GM12865 (cell line): ENCODE measurements around the gene MAVS.

ENCODE experiments used
- DNase-seq: peaks from one replicate; pipeline ENCODE4 v3.0.0; 2010; ENCODE audit warnings: low read depth
- H3K4me3 ChIP-seq: 2 replicates; pipeline ENCODE4 v1.5.1; 2011; ENCODE audit warnings: mild to moderate bottlenecking, low read depth, low read length, control low read depth
- TF ChIP-seq, protein P1 (sequence below): IDR thresholded peaks from 2 replicates; pipeline ENCODE4 v1.5.1; 2011; ENCODE audit warnings: low read length, control low read depth, low read depth, inconsistent platforms; ENCODE audit not compliant: insufficient read depth; ENCODE audit errors: missing control alignments

The MAVS gene

GRCh38 chr20:3864518-3864917 lies 17.9 kb downstream of the MAVS start:
- DNase-seq = no peak
- TF ChIP-seq, protein P1, sequence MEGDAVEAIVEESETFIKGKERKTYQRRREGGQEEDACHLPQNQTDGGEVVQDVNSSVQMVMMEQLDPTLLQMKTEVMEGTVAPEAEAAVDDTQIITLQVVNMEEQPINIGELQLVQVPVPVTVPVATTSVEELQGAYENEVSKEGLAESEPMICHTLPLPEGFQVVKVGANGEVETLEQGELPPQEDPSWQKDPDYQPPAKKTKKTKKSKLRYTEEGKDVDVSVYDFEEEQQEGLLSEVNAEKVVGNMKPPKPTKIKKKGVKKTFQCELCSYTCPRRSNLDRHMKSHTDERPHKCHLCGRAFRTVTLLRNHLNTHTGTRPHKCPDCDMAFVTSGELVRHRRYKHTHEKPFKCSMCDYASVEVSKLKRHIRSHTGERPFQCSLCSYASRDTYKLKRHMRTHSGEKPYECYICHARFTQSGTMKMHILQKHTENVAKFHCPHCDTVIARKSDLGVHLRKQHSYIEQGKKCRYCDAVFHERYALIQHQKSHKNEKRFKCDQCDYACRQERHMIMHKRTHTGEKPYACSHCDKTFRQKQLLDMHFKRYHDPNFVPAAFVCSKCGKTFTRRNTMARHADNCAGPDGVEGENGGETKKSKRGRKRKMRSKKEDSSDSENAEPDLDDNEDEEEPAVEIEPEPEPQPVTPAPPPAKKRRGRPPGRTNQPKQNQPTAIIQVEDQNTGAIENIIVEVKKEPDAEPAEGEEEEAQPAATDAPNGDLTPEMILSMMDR = no peak
- no peak overlapping the region for H3K4me3 ChIP-seq

DNA sequence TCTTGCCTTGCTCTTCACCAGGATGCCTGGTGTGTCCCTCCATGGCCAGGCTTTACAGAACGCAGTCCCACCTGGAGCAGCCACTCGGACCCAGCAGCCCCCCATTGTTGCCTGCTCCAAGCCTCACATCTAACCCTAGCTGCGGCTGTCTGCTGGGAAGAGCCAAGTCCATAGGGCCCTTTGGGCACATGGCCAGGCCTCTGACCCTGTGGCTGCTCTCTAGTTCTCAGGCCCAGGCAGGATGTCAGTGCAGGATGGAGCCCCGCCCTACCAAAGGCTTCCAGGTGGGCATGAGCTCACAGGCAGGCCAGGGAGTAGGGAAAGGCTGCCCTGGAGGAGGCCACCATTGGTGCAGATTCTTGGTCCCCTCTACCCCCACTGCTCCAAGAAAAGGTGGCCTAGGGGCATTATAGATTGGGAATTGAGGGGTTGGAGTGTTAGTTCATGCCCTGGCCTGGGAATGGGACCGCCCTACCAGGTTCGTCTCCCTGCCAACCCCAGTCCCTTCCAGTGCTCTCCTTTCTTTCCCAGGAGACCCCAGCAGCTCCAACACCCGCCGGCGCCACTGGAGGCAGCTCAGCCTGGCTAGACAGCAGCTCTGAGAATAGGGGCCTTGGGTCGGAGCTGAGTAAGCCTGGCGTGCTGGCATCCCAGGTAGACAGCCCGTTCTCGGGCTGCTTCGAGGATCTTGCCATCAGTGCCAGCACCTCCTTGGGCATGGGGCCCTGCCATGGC lies 18.7 kb downstream of the MAVS start:
- no peak overlapping the region for H3K4me3 ChIP-seq
- TF ChIP-seq, protein P1 = no peak
- DNase-seq = no peak

GRCh38 chr20:3865887-3866407 lies 19.3 kb downstream of the MAVS start:
- TF ChIP-seq, protein P1 = no peak
- no peak overlapping the region for H3K4me3 ChIP-seq
- no peak for DNase-seq

DNA sequence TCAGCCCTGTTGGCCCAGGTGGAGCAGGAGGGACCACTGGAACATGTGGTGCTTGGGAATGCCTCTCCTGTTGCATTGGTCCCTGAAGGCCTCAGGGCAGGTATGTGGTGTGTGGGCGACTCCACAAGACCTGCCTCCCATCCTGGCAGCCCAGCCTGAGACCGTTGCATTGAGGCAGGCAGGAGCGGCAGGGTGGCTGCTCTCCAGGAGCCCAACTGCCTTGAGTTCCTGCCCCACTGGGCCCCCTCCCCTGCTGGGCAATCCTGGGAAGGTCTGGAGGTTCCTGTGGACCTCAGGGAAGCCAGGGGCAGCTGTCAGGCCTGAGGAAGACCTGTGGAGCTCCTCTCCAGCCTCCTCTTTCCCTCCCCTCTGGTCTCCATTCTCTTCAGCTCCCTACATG lies 19.8 kb downstream of the MAVS start:
- TF ChIP-seq, protein P1 = no peak
- H3K4me3 ChIP-seq = no peak overlapping the region
- DNase-seq = no peak

DNA sequence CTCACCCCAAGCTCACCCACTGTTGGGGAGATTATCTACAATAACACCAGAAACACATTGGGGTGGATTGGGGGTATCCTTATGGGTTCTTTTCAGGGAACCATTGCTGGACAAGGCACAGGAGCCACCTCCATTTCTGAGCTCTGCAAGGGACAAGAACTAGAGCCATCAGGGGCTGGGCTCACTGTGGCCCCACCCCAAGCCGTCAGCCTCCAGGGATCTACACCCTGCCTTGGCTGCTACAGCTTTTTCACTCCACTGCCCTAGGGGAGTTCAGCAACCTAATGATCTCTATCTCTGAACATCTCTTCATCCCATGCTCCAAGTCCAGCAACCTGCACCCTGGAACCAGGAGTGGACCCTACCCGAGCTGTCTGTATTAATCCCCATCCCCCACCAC lies 21.2 kb downstream of the MAVS start:
- TF ChIP-seq, protein P1 = no peak
- no peak for DNase-seq
- no peak overlapping the region for H3K4me3 ChIP-seq

- TF ChIP-seq, protein P1 = no peak
- no peak for DNase-seq
- H3K4me3 ChIP-seq = no peak overlapping the region
These were observed 23.4 kb downstream of the MAVS start for GRCh38 chr20:3869839-3870634.
